Adrenal gland (tissue), 12 donors: ENCODE measurements around the gene SETBP1. TPM values are rescaled to one million over a fixed set of nuclear protein-coding genes. Genes with fewer than 3 reads are reported as not detected.

ENCODE experiments used
- DNase-seq, 7 donors: peaks; one replicate each; pipeline ENCODE4 v3.0.0-alpha.2; 2019 to 2020
- H3K27ac ChIP-seq, 5 donors: fragments of 200-600 bp; sonication (generic) in 4 of 5; 1 replicate in 3 of 5; 2 replicates in 2 of 5; pipeline versions ENCODE4 v1.5.1 to v1.8.0; 2016 to 2020; ENCODE audit warnings: mild to moderate bottlenecking in 1 of 5
- H3K27me3 ChIP-seq: fragments of 200-600 bp; 2 replicates; pipeline ENCODE4 v1.8.0; 2021
- H3K36me3 ChIP-seq, 2 donors: fragments of 200-600 bp; replicated peaks in 1 of 2; 1 replicate in 1 of 2; 2 replicates in 1 of 2; pipeline versions ENCODE4 v1.5.1 to v1.8.0; 2018 to 2022
- H3K4me1 ChIP-seq, 2 donors: fragments of 200-600 bp; replicated peaks in 1 of 2; 1 replicate in 1 of 2; 2 replicates in 1 of 2; pipeline versions ENCODE4 v1.5.1 to v1.8.0; 2018 to 2021
- H3K4me3 ChIP-seq, 4 donors: fragments of 200-600 bp; sonication (generic) in 3 of 4; one replicate each; pipeline ENCODE4 v1.5.1; 2016 to 2018
- H3K9me3 ChIP-seq, 3 donors: fragments of 200-600 bp; sonication (generic) in 1 of 3; replicated peaks in 1 of 3; 1 replicate in 2 of 3; 2 replicates in 1 of 3; pipeline versions ENCODE4 v1.5.1 to v1.8.0; 2016 to 2021
- POLR2A ChIP-seq, 2 donors: fragments of 450-650 bp; IDR thresholded peaks; one replicate each; pipeline ENCODE4 v1.6.1; 2017; ENCODE audit warnings: antibody characterized with exemption in 2 of 2, mild to moderate bottlenecking in 2 of 2, moderate library complexity in 1 of 2
- WGBS, 4 donors: extraction: QIAGEN DNeasy Blood & Tissue Kit in 2 of 4; methylation state at CpG; one replicate each; pipeline versions ENCODE4 v1.1.5 to v1.1.7; 2013 to 2017; 5-methylcytosine and 5-hydroxymethylcytosine counted together
- intact Hi-C, 2 donors: fragments of 100-400 bp; cut with DNase I; formaldehyde crosslinking; loops; one replicate each; pipeline versions ENCODE4 v1.14.1 to v1.15.0; 2022 to 2023
- polyA plus RNA-seq, 3 donors: library from polyadenylated mRNA; stranded (reverse); fragments of 200-250 nt in 2 of 3; fragments of 350-450 nt in 1 of 3; fragmentation: Illumina TruSeq in 1 of 3; extraction: RNeasy Lipid Tissue Mini Kit (QIAGEN cat#74804) in 1 of 3; gene quantifications; one replicate each; pipeline ENCODE4 v1.2.3, GENCODE V29; 2013 to 2014
- total RNA-seq, 9 donors: library from RNA; depleted of rRNA in 4 of 9; stranded (reverse); fragments of >200 nt in 4 of 9; fragments of 120-200 nt in 1 of 9; fragmentation: NEBNext Ultra II Directional in 1 of 9; extraction: Animal tissue kit (Norgen Biotek cat#: 25700) in 1 of 9; gene quantifications; one replicate each; pipeline versions ENCODE4 v1.1.0 to v1.2.4, GENCODE V29; 2013 to 2023
- TF ChIP-seq, protein P1 (sequence below), 6 experiments: fragments of 450-650 bp in 4 of 6; fragments of 200-600 bp in 2 of 6; sonication (generic) in 1 of 6; IDR thresholded peaks; 1 replicate in 5 of 6; 2 replicates in 1 of 6; pipeline versions ENCODE4 v1.5.1 to v1.8.0; 2016 to 2021; ENCODE audit warnings: antibody characterized with exemption in 6 of 6, mild to moderate bottlenecking in 2 of 6, moderate library complexity in 1 of 6
- donor health status: healthy with polysubstance abuse.
- donor health status: Bipolar disorder and iron deficiency.
- donor health status: DM: yes; HTN: yes; CAD: no.
- donor health status: DM: no; HTN: no; CAD: no.
- donor health status: DM: no; HTN: no; CAD: no.
- donor health status: DM: yes; HTN: yes; CAD: no.

Gene SETBP1
- total and polyA plus RNA-seq, 12 donors = 1.2 to 18.0 (median 9.4) TPM

DNA sequence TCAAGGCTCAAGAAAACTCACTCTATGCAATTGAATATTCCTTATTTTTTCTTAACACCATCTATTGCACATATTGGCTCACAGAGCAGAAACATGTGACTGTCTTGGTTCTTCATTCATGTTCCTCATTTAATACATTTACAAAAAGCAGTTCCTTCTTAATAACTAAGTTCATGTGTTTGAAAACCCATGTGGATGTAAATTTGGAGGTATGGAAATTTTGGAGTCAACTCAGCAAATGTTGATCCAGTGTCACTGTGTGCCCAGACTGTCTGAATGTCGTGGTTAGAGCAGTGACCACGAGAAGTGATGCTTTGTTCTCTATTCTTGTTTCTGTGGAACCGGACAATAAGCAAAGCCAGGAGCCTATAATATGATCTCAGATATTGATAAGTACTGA is 299.1 kb downstream of the SETBP1 start:
- Histone ChIP-seq H3K27ac (no peak overlapping the region), H3K36me3 (no peaks in the 10 kb centered on the region), H3K27me3 (no peaks in the 10 kb centered on the region), H3K9me3 (no peaks in the 10 kb centered on the region), H3K4me1 (no peaks in the 10 kb centered on the region), H3K4me3 (no peak overlapping the region)
- intact Hi-C loops = no loop called here
- no peak for DNase-seq
- 54 to 80% (median 67%) methylated on average over 3 of the region's 3 CpGs for WGBS, 4 donors
- TF ChIP-seq, protein P1, sequence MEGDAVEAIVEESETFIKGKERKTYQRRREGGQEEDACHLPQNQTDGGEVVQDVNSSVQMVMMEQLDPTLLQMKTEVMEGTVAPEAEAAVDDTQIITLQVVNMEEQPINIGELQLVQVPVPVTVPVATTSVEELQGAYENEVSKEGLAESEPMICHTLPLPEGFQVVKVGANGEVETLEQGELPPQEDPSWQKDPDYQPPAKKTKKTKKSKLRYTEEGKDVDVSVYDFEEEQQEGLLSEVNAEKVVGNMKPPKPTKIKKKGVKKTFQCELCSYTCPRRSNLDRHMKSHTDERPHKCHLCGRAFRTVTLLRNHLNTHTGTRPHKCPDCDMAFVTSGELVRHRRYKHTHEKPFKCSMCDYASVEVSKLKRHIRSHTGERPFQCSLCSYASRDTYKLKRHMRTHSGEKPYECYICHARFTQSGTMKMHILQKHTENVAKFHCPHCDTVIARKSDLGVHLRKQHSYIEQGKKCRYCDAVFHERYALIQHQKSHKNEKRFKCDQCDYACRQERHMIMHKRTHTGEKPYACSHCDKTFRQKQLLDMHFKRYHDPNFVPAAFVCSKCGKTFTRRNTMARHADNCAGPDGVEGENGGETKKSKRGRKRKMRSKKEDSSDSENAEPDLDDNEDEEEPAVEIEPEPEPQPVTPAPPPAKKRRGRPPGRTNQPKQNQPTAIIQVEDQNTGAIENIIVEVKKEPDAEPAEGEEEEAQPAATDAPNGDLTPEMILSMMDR (IDR thresholded peaks at IDR 0.05) = no peak
- TF ChIP-seq POLR2A (IDR thresholded peaks at IDR 0.05) = no peak

DNA sequence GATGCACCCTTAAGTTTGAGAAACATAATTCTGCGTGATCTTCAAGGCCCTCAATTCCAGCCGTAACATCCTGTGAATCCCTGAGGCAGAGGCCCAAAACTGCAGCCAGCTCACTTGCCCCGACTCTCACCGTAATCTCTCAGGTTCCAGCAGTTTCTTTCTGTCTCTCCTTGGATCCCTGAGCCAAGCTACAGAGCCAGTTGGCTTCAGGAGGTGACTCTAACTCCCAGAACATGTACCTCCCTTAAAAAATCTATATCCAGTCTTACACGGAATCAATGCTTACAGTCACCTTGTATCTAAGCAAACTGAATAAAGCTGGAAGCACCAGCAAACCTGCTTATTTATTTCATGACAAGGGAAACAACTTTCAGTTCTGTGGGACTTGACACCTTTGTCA is 300.4 kb downstream of the SETBP1 start:
- 80 to 97% (median 87%) methylated on average over 5 of the region's 5 CpGs for WGBS, 4 donors
- intact Hi-C loops = no loop called here
- Histone ChIP-seq H3K27ac (no peak overlapping the region), H3K4me3 (no peak overlapping the region), H3K27me3 (no peaks in the 10 kb centered on the region), H3K4me1 (no peaks in the 10 kb centered on the region), H3K9me3 (no peaks in the 10 kb centered on the region), H3K36me3 (no peaks in the 10 kb centered on the region)
- TF ChIP-seq POLR2A (IDR thresholded peaks at IDR 0.05) = no peak
- TF ChIP-seq, protein P1 (IDR thresholded peaks at IDR 0.05) = no peak
- no peak for DNase-seq

DNA sequence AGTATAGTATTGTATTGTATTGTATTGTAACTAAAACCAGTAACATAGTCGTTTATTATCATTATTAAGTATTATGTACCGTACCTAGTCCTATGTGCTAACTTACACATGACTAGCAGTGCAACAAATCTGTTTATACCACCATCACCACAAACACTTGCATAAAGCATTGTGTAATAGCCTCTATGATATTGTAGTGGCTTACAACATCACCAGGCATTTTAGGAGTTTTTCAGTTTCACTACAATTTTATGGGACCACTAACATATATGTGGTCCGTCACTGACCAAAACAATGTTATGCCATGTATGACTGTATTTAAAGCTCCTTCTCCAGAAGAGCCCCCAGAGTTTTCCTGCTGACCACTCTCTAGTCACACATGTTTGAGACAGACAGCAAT is 306.2 kb downstream of the SETBP1 start:
- TF ChIP-seq, protein P1 (IDR thresholded peaks at IDR 0.05) = no peak
- DNase-seq = no peak
- Histone ChIP-seq H3K9me3 (no peaks in the 10 kb centered on the region), H3K4me1 (no peaks in the 10 kb centered on the region), H3K4me3 (no peak overlapping the region), H3K27me3 (no peaks in the 10 kb centered on the region), H3K27ac (no peak overlapping the region), H3K36me3 (no peaks in the 10 kb centered on the region)
- 73 to 83% (median 74%) methylated on average over 3 of the region's 3 CpGs for WGBS, 4 donors
- intact Hi-C loops = no loop called here

DNA sequence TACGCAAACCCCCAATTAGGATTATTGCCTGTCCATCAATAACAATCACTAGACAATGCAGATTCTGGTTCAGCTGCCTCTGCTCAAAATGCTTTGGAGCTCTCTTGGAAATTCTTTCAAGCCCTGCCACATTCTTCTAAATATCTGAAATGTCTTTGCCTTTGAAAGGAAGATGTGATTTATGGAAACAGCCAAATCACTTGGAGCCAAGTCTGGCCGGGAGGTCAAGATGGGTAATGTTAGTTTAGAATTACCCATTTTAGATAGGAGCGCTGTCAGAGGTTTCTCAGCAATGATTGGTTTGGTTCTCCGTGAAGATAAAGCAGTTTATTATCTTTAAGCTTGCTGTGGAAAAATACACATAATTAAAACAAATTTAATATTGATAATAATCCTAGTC is 306.7 kb downstream of the SETBP1 start:
- 40 to 60% (median 50%) methylated on average over 4 of the region's 4 CpGs for WGBS, 4 donors
- Histone ChIP-seq H3K9me3 (no peaks in the 10 kb centered on the region), H3K4me3 (no peak overlapping the region), H3K4me1 (no peaks in the 10 kb centered on the region), H3K36me3 (no peaks in the 10 kb centered on the region), H3K27ac (no peak overlapping the region), H3K27me3 (no peaks in the 10 kb centered on the region)
- no peak for TF ChIP-seq POLR2A (IDR thresholded peaks at IDR 0.05)
- TF ChIP-seq, protein P1 (IDR thresholded peaks at IDR 0.05) = no peak
- DNase-seq = no peak
- intact Hi-C loops = no loop called here
